K562 (cell line): ENCODE measurements around the gene AHI1. TPM values are rescaled to one million over a fixed set of nuclear protein-coding genes. Genes with fewer than 3 reads are reported as not detected.

Source experiments
- ARID1B ChIP-seq: fragments of 450-650 bp; IDR thresholded peaks from 2 replicates; pipeline ENCODE4 v1.6.1; 2016; ENCODE audit warnings: antibody characterized with exemption, mild to moderate bottlenecking, inconsistent platforms
- BRD4 ChIP-seq: fragments of 200-600 bp; sonication (generic); IDR thresholded peaks from 2 replicates; pipeline ENCODE4 v1.6.1; 2017; ENCODE audit warnings: inconsistent platforms
- CBFA2T3 ChIP-seq: fragments of 450-650 bp; IDR thresholded peaks from 2 replicates; pipeline ENCODE4 v1.6.1; 2017
- CTBP1 ChIP-seq: fragments of 450-650 bp; IDR thresholded peaks from 2 replicates; pipeline ENCODE4 v1.6.1; 2016; ENCODE audit warnings: borderline replicate concordance
- DMBX1 ChIP-seq: fragments of 250-450 bp; sonication (Bioruptor Pico); IDR thresholded peaks from 2 replicates; pipeline ENCODE4 v1.8.0; 2022; ENCODE audit warnings: inconsistent platforms, mild to moderate bottlenecking, moderate library complexity, borderline replicate concordance
- ELF1 ChIP-seq: fragments of 200-800 bp; sonication (Bioruptor generic); IDR thresholded peaks from 2 replicates; pipeline ENCODE4 v1.6.1; 2016; ENCODE audit warnings: missing genetic modification characterization, missing compliant biosample characterization
- FOSL1 ChIP-seq: fragments of 200-800 bp; sonication (Bioruptor generic); conservative IDR thresholded peaks from 2 replicates; pipeline ENCODE4 v1.6.1; 2016; ENCODE audit warnings: missing genetic modification characterization, missing compliant biosample characterization
- IRF2 ChIP-seq: sonication (generic); formaldehyde crosslinking; IDR thresholded peaks from 2 replicates; pipeline ENCODE4 v1.8.1; 2022; ENCODE audit warnings: mild to moderate bottlenecking, missing genetic modification reagents
- KAT2B ChIP-seq: IDR thresholded peaks from one replicate; pipeline ENCODE4 v1.6.1; 2012; ENCODE audit warnings: low read depth, mild to moderate bottlenecking, control low read depth, inconsistent platforms, low read length, moderate library complexity
- KDM1A ChIP-seq, 2 experiments: fragments of 450-650 bp; IDR thresholded peaks; 2 replicates each; pipeline ENCODE4 v1.6.1; 2016; ENCODE audit warnings: mild to moderate bottlenecking in 2 of 2
- MTA3 ChIP-seq: fragments of 450-650 bp; formaldehyde crosslinking; IDR thresholded peaks from 2 replicates; pipeline ENCODE4 v1.6.1; 2017; ENCODE audit warnings: mild to moderate bottlenecking, borderline replicate concordance
- NR4A1 ChIP-seq, 2 experiments: fragments of 250-450 bp in 1 of 2; fragments of 450-650 bp in 1 of 2; sonication (Bioruptor Pico) in 1 of 2; IDR thresholded peaks; 2 replicates each; pipeline versions ENCODE4 v1.4.0 to v1.6.1; 2016 to 2020; ENCODE audit warnings: mild to moderate bottlenecking in 2 of 2, missing compliant biosample characterization in 1 of 2, missing genetic modification characterization in 1 of 2, moderate library complexity in 1 of 2
- SETDB1 ChIP-seq: IDR thresholded peaks from one replicate; pipeline ENCODE4 v1.6.1; 2012; ENCODE audit warnings: low read length, control low read depth, inconsistent platforms
- SIN3B ChIP-seq: fragments of 450-650 bp; IDR thresholded peaks from 2 replicates; pipeline ENCODE4 v1.6.1; 2017; ENCODE audit warnings: low read depth, mild to moderate bottlenecking, moderate library complexity
- SMARCA4 ChIP-seq: fragments of 450-650 bp; IDR thresholded peaks from 2 replicates; pipeline ENCODE4 v1.6.1; 2016
- SMC3 ChIP-seq: conservative IDR thresholded peaks from 2 replicates; pipeline ENCODE4 v1.6.1; 2011; ENCODE audit warnings: low read depth, low read length, improper control_type of control experiment; ENCODE audit not compliant: insufficient read depth
- TRIM24 ChIP-seq, 2 experiments: fragments of 450-650 bp; IDR thresholded peaks; 2 replicates each; pipeline ENCODE4 v1.6.1; 2016
- WHSC1 ChIP-seq: IDR thresholded peaks from one replicate; pipeline ENCODE4 v1.6.1; 2012; ENCODE audit warnings: low read length, control low read depth, inconsistent platforms
- YY1 ChIP-seq, 3 experiments: IDR thresholded peaks; 2 replicates each; pipeline ENCODE4 v1.6.1; 2011; ENCODE audit warnings: low read length in 2 of 3, mild to moderate bottlenecking in 2 of 3, moderate library complexity in 2 of 3, borderline replicate concordance in 1 of 3, control low read depth in 1 of 3, low read depth in 1 of 3; ENCODE audit not compliant: insufficient read depth in 3 of 3, insufficient replicate concordance in 2 of 3, control insufficient read depth in 1 of 3, insufficient read length in 1 of 3; ENCODE audit errors: extremely low read depth in 1 of 3
- ZNF311 ChIP-seq: fragments of 250-450 bp; sonication (Bioruptor Pico); IDR thresholded peaks from 2 replicates; pipeline ENCODE4 v1.4.0; 2020; ENCODE audit warnings: mild to moderate bottlenecking, moderate library complexity
- ZNF408 ChIP-seq: fragments of 250-450 bp; sonication (Bioruptor Pico); IDR thresholded peaks from 2 replicates; pipeline ENCODE4 v1.4.0; 2020; ENCODE audit warnings: low read depth, mild to moderate bottlenecking, moderate library complexity
- ZNF766 ChIP-seq: fragments of 200-800 bp; sonication (Bioruptor generic); conservative IDR thresholded peaks from 2 replicates; pipeline ENCODE4 v1.6.1; 2016; ENCODE audit warnings: missing genetic modification characterization, missing compliant biosample characterization
- polyA plus RNA-seq, 8 experiments: library from polyadenylated mRNA; depleted of rRNA in 4 of 8; stranded (reverse) in 5 of 8; unstranded in 3 of 8; fragments of >200 nt; fragmentation: Nextera tagmentation in 2 of 8; fragmentation: Illumina TruSeq in 1 of 8; extraction: Ambion mirVana in 2 of 8; extraction: Trizol in 1 of 8; gene quantifications; 2 replicates each; pipeline versions ENCODE4 v1.2.1 to v1.2.3, GENCODE V29; 2011 to 2014; ENCODE audit warnings: inconsistent platforms in 1 of 8, missing spikeins in 1 of 8
- total RNA-seq, 7 experiments: library from RNA; depleted of rRNA in 6 of 7; stranded (reverse); fragments of >200 nt in 6 of 7; fragmentation: Illumina TruSeq in 2 of 7; extraction: Trizol in 2 of 7; gene quantifications; 2 replicates each; pipeline versions ENCODE4 v1.2.1 to v1.2.3, GENCODE V29; 2011 to 2021; ENCODE audit warnings: low replicate concordance in 1 of 7
- TF ChIP-seq, protein P1 (sequence below): fragments of 250-450 bp; sonication (Bioruptor Pico); IDR thresholded peaks from 2 replicates; pipeline ENCODE4 v1.5.0; 2021; ENCODE audit warnings: mild to moderate bottlenecking, moderate library complexity
- TF ChIP-seq, protein P2 (sequence below): fragments of 250-450 bp; sonication (Bioruptor Pico); IDR thresholded peaks from 2 replicates; pipeline ENCODE4 v1.8.0; 2021; ENCODE audit warnings: borderline replicate concordance, mild to moderate bottlenecking, moderate library complexity; ENCODE audit not compliant: poor library complexity, severe bottlenecking
- TF ChIP-seq, protein P3 (sequence below): sonication (generic); formaldehyde crosslinking; IDR thresholded peaks from 2 replicates; pipeline ENCODE4 v1.8.0; 2023; ENCODE audit warnings: mild to moderate bottlenecking, missing genetic modification reagents

The AHI1 gene
- total and polyA plus RNA-seq, 9 of the 15 experiments (the other 6 are each of a cell fraction or from before 2014, with no cell fraction given), result 24.7 to 54.9 (median 32.2) TPM

DNA sequence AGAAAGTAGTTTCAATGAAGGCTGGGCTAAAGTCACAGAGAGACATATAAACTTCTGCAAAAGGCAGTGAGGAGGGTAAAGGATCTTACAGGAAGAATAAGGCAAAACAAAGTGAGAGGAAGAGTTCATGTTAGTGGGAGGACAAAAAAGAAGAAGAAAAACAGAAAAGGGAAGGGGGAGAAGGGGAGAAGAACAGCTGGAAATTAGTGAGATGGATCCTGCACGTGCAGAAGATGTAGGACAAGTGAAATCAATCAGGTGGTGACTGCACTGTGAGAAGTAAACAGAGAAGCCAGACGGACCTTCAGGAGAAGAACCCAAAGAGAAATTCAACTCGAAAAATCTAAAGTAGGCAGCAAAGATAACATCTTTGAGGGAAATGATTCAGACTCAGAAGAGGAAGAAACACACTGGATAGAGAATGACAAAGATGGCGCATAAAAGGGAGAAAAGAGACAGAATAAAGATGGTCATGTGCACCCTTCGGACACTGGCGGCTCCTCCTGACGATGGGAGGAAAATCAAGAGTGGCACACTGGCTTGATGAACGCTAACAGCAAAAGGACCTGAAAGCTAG, 210.5 kb downstream of the AHI1 start (continued):
- TF ChIP-seq, protein P1, sequence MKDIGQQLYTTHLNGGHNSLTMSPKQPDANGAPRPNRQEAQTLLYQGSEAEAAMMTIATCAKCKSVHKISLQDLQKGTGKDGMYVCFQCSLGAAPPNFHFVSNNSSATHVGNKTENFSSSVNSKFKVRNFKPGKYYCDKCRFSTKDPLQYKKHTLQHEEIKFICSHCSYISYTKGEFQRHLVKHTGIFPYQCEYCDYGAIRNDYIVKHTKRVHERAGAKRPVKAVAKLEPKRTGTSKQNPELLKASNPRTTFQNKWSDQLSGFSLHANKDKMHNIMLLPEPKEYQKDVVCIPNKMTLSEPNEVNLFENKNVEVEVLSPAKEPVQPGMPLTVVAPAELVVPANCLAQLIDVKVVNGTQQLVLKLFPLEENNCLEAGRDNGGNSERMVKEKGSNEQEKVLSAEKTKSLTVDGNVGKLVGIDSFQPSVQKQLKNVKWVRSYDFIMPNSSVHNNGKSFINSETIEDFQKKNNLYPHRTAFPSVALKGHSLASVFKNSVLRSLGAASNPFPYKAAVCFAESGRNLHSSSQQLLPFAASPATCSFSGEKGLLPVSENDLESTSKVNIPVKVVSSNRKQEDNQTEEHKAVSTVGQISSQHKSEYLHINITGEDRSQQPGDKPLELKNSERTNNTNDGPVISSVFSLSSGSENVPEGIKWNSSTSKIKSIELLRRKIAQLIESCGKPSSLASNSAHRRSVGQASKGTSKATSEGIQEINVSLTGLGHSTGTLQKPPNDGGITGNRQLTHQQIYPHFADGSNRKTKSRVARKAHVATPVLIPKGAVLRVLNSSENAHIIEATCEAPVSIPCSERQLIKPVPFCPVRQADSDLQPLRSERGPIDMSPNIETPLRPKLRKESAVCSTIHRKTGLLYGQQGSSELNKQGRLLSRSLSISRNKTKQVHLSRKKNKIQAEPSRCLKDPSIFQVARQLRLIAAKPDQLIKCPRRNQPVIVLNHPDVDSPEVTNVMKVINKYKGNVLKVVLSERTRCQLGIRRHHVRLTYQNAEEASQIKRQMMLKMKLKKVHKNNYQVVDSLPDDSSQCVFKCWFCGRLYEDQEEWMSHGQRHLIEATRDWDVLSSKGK, result no peak
- TF ChIP-seq NR4A1 (CRISPR knock-in tag; IDR thresholded peaks at IDR 0.05) (no peak), NR4A1 (tag; IDR thresholded peaks at IDR 0.05) (no peak), FOSL1 (tag) (peak; percentile 79), YY1 (IDR thresholded peaks at IDR 0.05; ENCODE audit: borderline replicate concordance in 1 of 3, control insufficient read depth in 1 of 3, extremely low read depth in 1 of 3, insufficient read depth in 3 of 3, insufficient read length in 1 of 3, insufficient replicate concordance in 2 of 3, low read depth in 1 of 3, low read length in 2 of 3) (no peak), TRIM24 (IDR thresholded peaks at IDR 0.05) (peak in 1 of 2 experiments; percentile 37; a peak in 1 of 4 replicates), SMC3 (no peak), ARID1B (peak; percentile 61), ELF1 (no peak), KDM1A (IDR thresholded peaks at IDR 0.05) (peak in 1 of 2 experiments; percentile 10; a peak in 1 of 4 replicates), DMBX1 (CRISPR knock-in tag) (0 out of 2 replicates have a peak, but pooled peaks have one; percentile 40), ZNF408 (no peak), ZNF311 (CRISPR knock-in tag) (no peak), KAT2B (no peak), CTBP1 (no peak; the same call in 1 of the 2 replicates), SETDB1 (no peak), IRF2 (CRISPR knock-in tag) (no peak), SMARCA4 (peak; percentile 74; the same call in 1 of the 2 replicates), SIN3B (no peak), ZNF766 (CRISPR knock-in tag) (0 out of 2 replicates have a peak, but pooled peaks have one; percentile 26), CBFA2T3 (no peak), WHSC1 (no peak), BRD4 (no peak), MTA3 (no peak)
- TF ChIP-seq, protein P2, sequence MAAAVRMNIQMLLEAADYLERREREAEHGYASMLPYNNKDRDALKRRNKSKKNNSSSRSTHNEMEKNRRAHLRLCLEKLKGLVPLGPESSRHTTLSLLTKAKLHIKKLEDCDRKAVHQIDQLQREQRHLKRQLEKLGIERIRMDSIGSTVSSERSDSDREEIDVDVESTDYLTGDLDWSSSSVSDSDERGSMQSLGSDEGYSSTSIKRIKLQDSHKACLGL (CRISPR knock-in tag), result no peak
- TF ChIP-seq, protein P3, sequence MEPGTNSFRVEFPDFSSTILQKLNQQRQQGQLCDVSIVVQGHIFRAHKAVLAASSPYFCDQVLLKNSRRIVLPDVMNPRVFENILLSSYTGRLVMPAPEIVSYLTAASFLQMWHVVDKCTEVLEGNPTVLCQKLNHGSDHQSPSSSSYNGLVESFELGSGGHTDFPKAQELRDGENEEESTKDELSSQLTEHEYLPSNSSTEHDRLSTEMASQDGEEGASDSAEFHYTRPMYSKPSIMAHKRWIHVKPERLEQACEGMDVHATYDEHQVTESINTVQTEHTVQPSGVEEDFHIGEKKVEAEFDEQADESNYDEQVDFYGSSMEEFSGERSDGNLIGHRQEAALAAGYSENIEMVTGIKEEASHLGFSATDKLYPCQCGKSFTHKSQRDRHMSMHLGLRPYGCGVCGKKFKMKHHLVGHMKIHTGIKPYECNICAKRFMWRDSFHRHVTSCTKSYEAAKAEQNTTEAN, result no peak
